Measurements from ENCODE around the gene IL3RA. TPM values are rescaled to one million over a fixed set of nuclear protein-coding genes. Genes with fewer than 3 reads are reported as not detected.

Gene IL3RA
- total RNA-seq, 1 experiment from 2014 or later, result 0.49 TPM

GRCh38 chrX:1398431-1399340 is 62.1 kb downstream of the IL3RA start:
- intact Hi-C loops (cut with micrococcal nuclease; ENCODE audit: unreplicated experiment), result no loop called here
- Histone ChIP-seq H3K36me3 (ENCODE audit: insufficient read depth, low read length, poor library complexity, severe bottlenecking) (peaks cover 29% of the 10 kb centered on the region), H3K9me3 (ENCODE audit: low read depth, low read length, poor library complexity, severe bottlenecking) (no peaks in the 10 kb centered on the region), H3K4me3 (ENCODE audit: low read depth, low read length, poor library complexity, severe bottlenecking) (no peak overlapping the region), H3K4me1 (ENCODE audit: insufficient read depth, low read length, poor library complexity, severe bottlenecking) (peaks cover 5% of the 10 kb centered on the region), H3K27me3 (replicated peaks; ENCODE audit: insufficient read depth, low read depth, low read length, poor library complexity) (no peaks in the 10 kb centered on the region), H3K27ac (ENCODE audit: low read depth, low read length, poor library complexity, severe bottlenecking) (no peak overlapping the region)
- TF ChIP-seq EZH2 (IDR thresholded peaks at IDR 0.05; ENCODE audit: borderline replicate concordance, low read depth, low read length, poor library complexity, severe bottlenecking) (no peak), CTCF (conservative IDR thresholded peaks at IDR 0.05; ENCODE audit: low read depth, low read length) (no peak)
- no peak for DNase-seq (ENCODE audit: low spot score)
- ChIA-PET CTCF (no interaction called here), POLR2A (ENCODE audit: low non-redundant PET) (no interaction called here)
- no TSS peak for BruUV-seq (replicated peaks)

- Histone ChIP-seq H3K36me3 (ENCODE audit: insufficient read depth, low read length, poor library complexity, severe bottlenecking) (peaks cover 41% of the 10 kb centered on the region), H3K4me1 (ENCODE audit: insufficient read depth, low read length, poor library complexity, severe bottlenecking) (no peaks in the 10 kb centered on the region), H3K4me3 (ENCODE audit: low read depth, low read length, poor library complexity, severe bottlenecking) (no peak overlapping the region), H3K9me3 (ENCODE audit: low read depth, low read length, poor library complexity, severe bottlenecking) (no peaks in the 10 kb centered on the region), H3K27ac (ENCODE audit: low read depth, low read length, poor library complexity, severe bottlenecking) (no peak overlapping the region), H3K27me3 (replicated peaks; ENCODE audit: insufficient read depth, low read depth, low read length, poor library complexity) (no peaks in the 10 kb centered on the region)
- POLR2A ChIA-PET (ENCODE audit: low non-redundant PET), result no interaction called here
- TF ChIP-seq CTCF (conservative IDR thresholded peaks at IDR 0.05; ENCODE audit: low read depth, low read length), result no peak
- no peak for TF ChIP-seq EZH2 (IDR thresholded peaks at IDR 0.05; ENCODE audit: borderline replicate concordance, low read depth, low read length, poor library complexity, severe bottlenecking)
- no peak for DNase-seq (ENCODE audit: low spot score)
- BruUV-seq (replicated peaks), result no TSS peak
- intact Hi-C loops (cut with micrococcal nuclease; ENCODE audit: unreplicated experiment), result no loop called here
- CTCF ChIA-PET, result no interaction called here
Observed at GRCh38 chrX:1400049-1400448, 63.5 kb downstream of the IL3RA start.

GRCh38 chrX:1400742-1401471 is 64.3 kb downstream of the IL3RA start:
- H3K27ac ChIP-seq (ENCODE audit: low read depth, low read length, poor library complexity, severe bottlenecking), result no peak overlapping the region
- DNase-seq (ENCODE audit: low spot score), result no peak
- no peaks in the 10 kb centered on the region for H3K4me1 ChIP-seq (ENCODE audit: insufficient read depth, low read length, poor library complexity, severe bottlenecking)
- peaks cover 46% of the 10 kb centered on the region for H3K36me3 ChIP-seq (ENCODE audit: insufficient read depth, low read length, poor library complexity, severe bottlenecking)
- no peaks in the 10 kb centered on the region for H3K9me3 ChIP-seq (ENCODE audit: low read depth, low read length, poor library complexity, severe bottlenecking)
- CTCF ChIA-PET, result no interaction called here
- no TSS peak for BruUV-seq (replicated peaks)
- H3K27me3 ChIP-seq (replicated peaks; ENCODE audit: insufficient read depth, low read depth, low read length, poor library complexity), result no peaks in the 10 kb centered on the region
- H3K4me3 ChIP-seq (ENCODE audit: low read depth, low read length, poor library complexity, severe bottlenecking), result no peak overlapping the region
- TF ChIP-seq CTCF (conservative IDR thresholded peaks at IDR 0.05; ENCODE audit: low read depth, low read length), result no peak
- TF ChIP-seq EZH2 (IDR thresholded peaks at IDR 0.05; ENCODE audit: borderline replicate concordance, low read depth, low read length, poor library complexity, severe bottlenecking), result no peak
- POLR2A ChIA-PET (ENCODE audit: low non-redundant PET), result no interaction called here
- intact Hi-C loops (cut with micrococcal nuclease; ENCODE audit: unreplicated experiment), result no loop called here

Data from A673 (cell line).